ENCODE measurements around the gene AP2A2.

Gene AP2A2

GRCh38 chr11:1022908-1023810 lies 97.5 kb downstream of the AP2A2 start:
- TF ChIP-seq CTCF (IDR thresholded peaks at IDR 0.05; ENCODE audit: low read depth, low read length): no peak

GRCh38 chr11:1023811-1024596 lies 98.3 kb downstream of the AP2A2 start:
- H3K4me3 ChIP-seq (ENCODE audit: low read depth, low read length): no peak overlapping the region
- no peak for TF ChIP-seq CTCF (IDR thresholded peaks at IDR 0.05; ENCODE audit: low read depth, low read length)

More at GRCh38 chr11:1022908-1023810, 97.5 kb downstream of the AP2A2 start:
- H3K4me3 ChIP-seq (ENCODE audit: low read depth, low read length): no peak overlapping the region

- no peak overlapping the region for H3K4me3 ChIP-seq (ENCODE audit: low read depth, low read length)
- TF ChIP-seq CTCF (IDR thresholded peaks at IDR 0.05; ENCODE audit: low read depth, low read length): no peak
Observed at GRCh38 chr11:1024597-1025409, 99.1 kb downstream of the AP2A2 start.

- TF ChIP-seq CTCF (IDR thresholded peaks at IDR 0.05; ENCODE audit: low read depth, low read length): no peak
Observed at GRCh38 chr11:1025410-1026162, 99.9 kb downstream of the AP2A2 start.

GRCh38 chr11:1026163-1026450 lies 100.4 kb downstream of the AP2A2 start:
- H3K4me3 ChIP-seq (ENCODE audit: low read depth, low read length): no peak overlapping the region
- TF ChIP-seq CTCF (IDR thresholded peaks at IDR 0.05; ENCODE audit: low read depth, low read length): no peak

More at GRCh38 chr11:1025410-1026162, 99.9 kb downstream of the AP2A2 start:
- no peak overlapping the region for H3K4me3 ChIP-seq (ENCODE audit: low read depth, low read length)

- TF ChIP-seq CTCF (IDR thresholded peaks at IDR 0.05; ENCODE audit: low read depth, low read length): no peak
- H3K4me3 ChIP-seq (ENCODE audit: low read depth, low read length): no peak overlapping the region
Observed at GRCh38 chr11:1026641-1027482, 101.2 kb downstream of the AP2A2 start.
